ENCODE data around the gene PDPN. TPM values are rescaled to one million over a fixed set of nuclear protein-coding genes. Genes with fewer than 3 reads are reported as not detected.
A peak's percentile ranks its signal among the peaks of the same experiment; 100 is the strongest.

The PDPN gene
- total and polyA plus RNA-seq, 9 of the 15 experiments (the other 6 are each of a cell fraction or from before 2014, with no cell fraction given) = 0.11 TPM; not detected in 8

DNA sequence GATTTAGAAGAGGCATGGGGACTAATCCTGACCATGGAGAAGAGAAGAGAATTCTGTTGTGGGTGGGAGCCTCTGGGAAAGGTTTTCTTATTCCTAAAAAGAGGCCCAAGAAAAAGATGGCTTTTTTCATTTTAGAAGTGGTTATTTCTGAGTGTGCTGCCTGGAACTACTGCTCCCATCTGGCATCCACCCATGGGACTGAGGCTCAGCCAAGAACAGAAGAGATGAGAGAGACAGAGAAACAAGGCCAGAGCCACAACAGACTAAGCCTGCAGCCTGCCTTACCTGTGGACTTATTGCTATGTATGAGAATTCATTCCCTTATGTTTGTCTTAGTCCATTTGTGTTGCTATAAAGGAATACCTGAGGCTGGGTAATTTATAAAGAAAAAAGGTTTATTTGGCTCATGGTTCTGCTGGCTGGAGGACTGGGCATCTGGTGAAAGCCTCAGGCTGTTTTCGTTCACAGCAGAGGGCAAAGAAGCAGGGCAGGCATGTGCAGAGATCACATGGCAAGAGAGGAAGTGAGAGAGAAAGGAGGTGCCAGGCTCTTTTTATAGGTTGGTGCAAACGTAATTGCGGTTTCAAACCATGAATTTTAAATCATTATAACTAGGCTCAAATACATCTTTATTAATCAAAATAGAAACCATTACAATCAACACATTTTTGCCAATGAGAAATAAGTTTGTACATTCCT lies 58.8 kb downstream of the PDPN start (continued):
- TF ChIP-seq CBX2 (IDR thresholded peaks at IDR 0.05; ENCODE audit: insufficient read depth, low read length, poor library complexity, severe bottlenecking) (no peak), ATF3 (IDR thresholded peaks at IDR 0.05) (no peak), ATF3 (CRISPR knock-in tag; conservative IDR thresholded peaks at IDR 0.05) (no peak), BHLHE40 (IDR thresholded peaks at IDR 0.05; ENCODE audit: low read length) (no peak), ZNF217 (CRISPR knock-in tag; IDR thresholded peaks at IDR 0.05) (no peak)

DNA sequence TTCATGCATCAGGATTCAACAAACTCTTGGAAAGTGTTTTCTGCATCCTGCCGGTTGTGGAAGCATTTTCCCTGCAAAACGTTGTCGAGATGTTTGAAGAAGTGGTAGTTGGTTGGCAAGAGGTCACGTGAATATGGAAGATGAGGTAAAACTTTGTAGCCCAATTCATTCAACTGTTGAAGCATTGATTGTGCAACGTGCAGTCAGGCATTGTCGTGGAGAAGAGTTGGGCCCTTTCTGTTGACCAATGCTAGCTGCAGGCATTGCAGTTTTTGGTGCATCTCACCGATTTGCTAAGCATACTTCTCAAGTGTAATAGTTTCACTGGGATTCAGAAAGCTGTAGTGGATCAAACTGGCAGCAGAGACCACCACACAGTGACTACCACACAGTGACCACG lies 59.4 kb downstream of the PDPN start:
- H3K36me3 ChIP-seq (ENCODE audit: control insufficient read depth, insufficient read depth, low read length) = no peaks in the 10 kb centered on the region
- WGBS (ENCODE audit: insufficient coverage, low coverage, missing lambda C conversion rate) = under 1% methylated on average over 8 of the region's 8 CpGs
- FAIRE-seq (no peak), ATAC-seq (no peak), DNase-seq (ENCODE audit: extremely low read depth in 1 of 4, low spot score in 3 of 4) (no peak)
- intact Hi-C loops (cut with micrococcal nuclease) (no loop called here), in situ Hi-C loops (cut with MboI) (no loop called here)
- CTCF ChIA-PET (ENCODE audit: low intra/inter-chr PET ratio) = no interaction called here
- H4K20me1 ChIP-seq (replicated peaks; ENCODE audit: control insufficient read depth, insufficient read depth, low read length) = no peaks in the 10 kb centered on the region; the same call in 1 of the 2 replicates
- no TSS peak for BruUV-seq (replicated peaks)
- H3K27me3 ChIP-seq (ENCODE audit: control insufficient read depth in 2 of 2, insufficient read depth in 2 of 2, low read length in 2 of 2) = peaks cover 16 to 17% of the 10 kb centered on the region in 2 experiments; a peak in 4 of 5 replicates
- no peak overlapping the region for H3K4me2 ChIP-seq (ENCODE audit: insufficient read depth, low read length)
- H3K4me3 ChIP-seq = no peak overlapping the region
- H2AFZ ChIP-seq (ENCODE audit: low read depth, low read length) = no peak overlapping the region
- H3K79me2 ChIP-seq (ENCODE audit: control insufficient read depth, insufficient read depth, low read length) = no peaks in the 10 kb centered on the region
- TF ChIP-seq GATAD2B (IDR thresholded peaks at IDR 0.05; ENCODE audit: borderline replicate concordance) = no peak
- TF ChIP-seq CEBPG (CRISPR knock-in tag; IDR thresholded peaks at IDR 0.05) = no peak
- TF ChIP-seq CEBPG (tag; conservative IDR thresholded peaks at IDR 0.05 in 1 of 2, IDR thresholded peaks at IDR 0.05 in 1 of 2) = 0 out of 4 replicates have a peak, but pooled peaks of 1 of the 2 experiments have one; percentile 28
- TF ChIP-seq ZNF586 (CRISPR knock-in tag; conservative IDR thresholded peaks at IDR 0.05) = no peak
- TF ChIP-seq CEBPB (tag; IDR thresholded peaks at IDR 0.05) = peak; percentile 53; the same call in 1 of the 2 replicates
- no peak for TF ChIP-seq SRSF7 (optimal IDR thresholded peaks at IDR 0.05; ENCODE audit: low read depth, low read length)
- no peak for TF ChIP-seq ATF1 (CRISPR knock-in tag; IDR thresholded peaks at IDR 0.05)
- TF ChIP-seq ATF1 (tag; IDR thresholded peaks at IDR 0.05) = no peak
- H3K27ac ChIP-seq (ENCODE audit: extremely low read depth, low read depth, low read length) = no peak overlapping the region
- POLR2A ChIA-PET = no interaction called here
- no peaks in the 10 kb centered on the region for H3K9me1 ChIP-seq (ENCODE audit: control insufficient read depth, insufficient read depth, low read length)
- H3K9me3 ChIP-seq (replicated peaks; ENCODE audit: control insufficient read depth, insufficient read depth, low read depth, low read length) = no peaks in the 10 kb centered on the region
- H3K9ac ChIP-seq (ENCODE audit: insufficient read depth in 1 of 2, low read depth in 2 of 2, low read length in 2 of 2) = no peak overlapping the region
- H3K4me1 ChIP-seq (replicated peaks in 1 of 2; ENCODE audit: control insufficient read depth in 2 of 2, insufficient read depth in 2 of 2, low read length in 2 of 2) = no peaks in the 10 kb centered on the region

All from K562 (cell line).